HEK293 (cell line): ENCODE measurements around the gene PITPNM3.

Experiments
- CTCF ChIA-PET: fragments of 350-600 bp; formaldehyde crosslinking; extraction: SDS; loops from one replicate; lab custom pipeline; 2021; ENCODE audit warnings: antibody characterized with exemption; lab: Yijun Ruan, JAX
- POLR2A ChIA-PET: fragments of 300-600 bp; formaldehyde crosslinking; extraction: SDS; loops from one replicate; lab custom pipeline; 2020; ENCODE audit warnings: antibody characterized with exemption, inconsistent platforms; lab: Yijun Ruan, JAX
- H3K27ac ChIP-seq: fragments of 200-500 bp; sonication (Bioruptor generic); 2 replicates; pipeline ENCODE4 v1.5.1; 2014; ENCODE audit warnings: low read depth, low read length, control low read depth, inconsistent platforms; ENCODE audit errors: extremely low read depth
- H3K36me3 ChIP-seq, 2 experiments: fragments of 200-500 bp in 1 of 2; sonication (Bioruptor generic) in 1 of 2; 1 replicate in 1 of 2; 2 replicates in 1 of 2; pipeline ENCODE4 v1.5.1; 2014 to 2017; ENCODE audit warnings: inconsistent platforms in 2 of 2, low read length in 2 of 2; ENCODE audit not compliant: control insufficient read depth in 2 of 2, insufficient read depth in 1 of 2
- H3K4me1 ChIP-seq: fragments of 200-500 bp; sonication (Bioruptor generic); 2 replicates; pipeline ENCODE4 v1.5.1; 2014; ENCODE audit warnings: mild to moderate bottlenecking, low read length, inconsistent platforms; ENCODE audit not compliant: control insufficient read depth, insufficient read depth
- H3K4me3 ChIP-seq: 2 replicates; pipeline ENCODE4 v1.5.1; 2011; ENCODE audit warnings: low read depth, mild to moderate bottlenecking, control low read depth, low read length, moderate library complexity
- H3K9me3 ChIP-seq: fragments of 200-500 bp; sonication (Bioruptor generic); 2 replicates; pipeline ENCODE4 v1.5.1; 2014; ENCODE audit warnings: low read depth, low read length, inconsistent platforms; ENCODE audit not compliant: control insufficient read depth, insufficient read depth
- BCL11B ChIP-seq: fragments of 450-650 bp; formaldehyde crosslinking; IDR thresholded peaks from 2 replicates; pipeline ENCODE4 v1.5.1; 2016; ENCODE audit warnings: low read depth, missing biosample characterization, missing genetic modification characterization
- OVOL3 ChIP-seq: fragments of 450-650 bp; formaldehyde crosslinking; IDR thresholded peaks from 2 replicates; pipeline ENCODE4 v1.5.1; 2016; ENCODE audit warnings: missing biosample characterization, missing genetic modification characterization
- SP7 ChIP-seq: fragments of 450-650 bp; formaldehyde crosslinking; IDR thresholded peaks from 2 replicates; pipeline ENCODE4 v1.5.1; 2016; ENCODE audit warnings: missing biosample characterization, missing genetic modification characterization
- ZEB2 ChIP-seq: fragments of 450-650 bp; formaldehyde crosslinking; IDR thresholded peaks from 2 replicates; pipeline ENCODE4 v1.5.1; 2016; ENCODE audit warnings: missing biosample characterization, missing genetic modification characterization
- ZNF121 ChIP-seq: fragments of 450-650 bp; formaldehyde crosslinking; IDR thresholded peaks from 2 replicates; pipeline ENCODE4 v1.5.1; 2016; ENCODE audit warnings: missing biosample characterization, missing genetic modification characterization
- ZNF157 ChIP-seq: fragments of 450-650 bp; formaldehyde crosslinking; IDR thresholded peaks from 2 replicates; pipeline ENCODE4 v1.5.1; 2016; ENCODE audit warnings: missing biosample characterization, missing genetic modification characterization
- ZNF23 ChIP-seq: fragments of 450-650 bp; formaldehyde crosslinking; IDR thresholded peaks from 2 replicates; pipeline ENCODE4 v1.5.1; 2016; ENCODE audit warnings: missing biosample characterization, missing genetic modification characterization, borderline replicate concordance
- ZNF324 ChIP-seq: fragments of 450-650 bp; formaldehyde crosslinking; IDR thresholded peaks from 2 replicates; pipeline ENCODE4 v1.5.1; 2016; ENCODE audit warnings: missing biosample characterization, missing genetic modification characterization
- ZNF391 ChIP-seq: fragments of 450-650 bp; formaldehyde crosslinking; IDR thresholded peaks from 2 replicates; pipeline ENCODE4 v1.5.1; 2016; ENCODE audit warnings: low read depth, missing biosample characterization, missing genetic modification characterization, borderline replicate concordance
- ZNF473 ChIP-seq: fragments of 450-650 bp; formaldehyde crosslinking; IDR thresholded peaks from 2 replicates; pipeline ENCODE4 v1.5.1; 2017; ENCODE audit warnings: missing biosample characterization, missing genetic modification characterization
- ZNF510 ChIP-seq: fragments of 450-650 bp; formaldehyde crosslinking; IDR thresholded peaks from 2 replicates; pipeline ENCODE4 v1.5.1; 2018; ENCODE audit warnings: mild to moderate bottlenecking, missing genetic modification characterization, missing biosample characterization; ENCODE audit not compliant: insufficient replicate concordance
- ZNF530 ChIP-seq: fragments of 450-650 bp; formaldehyde crosslinking; IDR thresholded peaks from 2 replicates; pipeline ENCODE4 v1.5.1; 2016; ENCODE audit warnings: low read depth, missing biosample characterization, missing genetic modification characterization
- ZNF544 ChIP-seq: fragments of 450-650 bp; formaldehyde crosslinking; IDR thresholded peaks from 2 replicates; pipeline ENCODE4 v1.5.0; 2017; ENCODE audit warnings: missing biosample characterization, missing genetic modification characterization
- ZNF558 ChIP-seq: fragments of 450-650 bp; formaldehyde crosslinking; IDR thresholded peaks from 2 replicates; pipeline ENCODE4 v1.5.1; 2016; ENCODE audit warnings: missing biosample characterization, missing genetic modification characterization
- ZNF701 ChIP-seq: fragments of 450-650 bp; formaldehyde crosslinking; IDR thresholded peaks from 2 replicates; pipeline ENCODE4 v1.5.1; 2016; ENCODE audit warnings: missing biosample characterization, missing genetic modification characterization
- ZNF791 ChIP-seq: fragments of 450-650 bp; formaldehyde crosslinking; IDR thresholded peaks from 2 replicates; pipeline ENCODE4 v1.5.1; 2016; ENCODE audit warnings: missing biosample characterization, missing genetic modification characterization
- TF ChIP-seq, protein P1 (sequence below): fragments of 450-650 bp; formaldehyde crosslinking; IDR thresholded peaks from 2 replicates; pipeline ENCODE4 v1.5.1; 2016; ENCODE audit warnings: missing biosample characterization, missing genetic modification characterization
- TF ChIP-seq, protein P2 (sequence below): fragments of 450-650 bp; formaldehyde crosslinking; IDR thresholded peaks from 2 replicates; pipeline ENCODE4 v1.5.1; 2017; ENCODE audit warnings: missing biosample characterization, missing genetic modification characterization
- TF ChIP-seq, protein P3 (sequence below): fragments of 450-650 bp; formaldehyde crosslinking; IDR thresholded peaks from 2 replicates; pipeline ENCODE4 v1.5.1; 2016; ENCODE audit warnings: missing biosample characterization, missing genetic modification characterization

PITPNM3 gene

DNA sequence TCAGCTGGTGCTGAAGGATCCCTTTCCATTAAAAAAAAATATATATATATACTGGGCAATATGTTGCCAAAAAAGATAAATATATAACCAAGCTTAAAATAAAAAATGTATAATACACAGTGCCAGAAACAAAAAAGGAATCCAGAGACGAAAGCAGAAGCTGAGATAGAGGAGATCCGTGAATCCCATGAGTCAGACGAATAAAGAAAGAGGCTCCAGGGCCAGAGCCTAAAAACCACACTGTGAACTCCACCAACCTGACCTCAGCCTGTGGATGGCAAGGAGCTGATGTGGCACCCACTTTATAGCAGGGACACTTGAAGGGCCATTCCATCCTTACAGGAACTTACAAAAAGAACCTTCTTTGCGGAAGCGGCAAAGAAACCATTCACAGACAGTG, 34.8 kb downstream of the PITPNM3 start:
- TF ChIP-seq ZNF157 (tag by site-specific recombination) (no peak), ZNF473 (no peak), ZNF701 (tag by site-specific recombination) (no peak), ZNF23 (tag by site-specific recombination) (no peak), SP7 (tag by site-specific recombination) (no peak)
- no peak overlapping the region for H3K4me3 ChIP-seq
- ChIA-PET CTCF (no interaction called here), POLR2A (no interaction called here)
- H3K9me3 ChIP-seq = no peaks in the 10 kb centered on the region
- H3K27ac ChIP-seq = no peak overlapping the region
- no peaks in the 10 kb centered on the region for H3K4me1 ChIP-seq
- no peaks in the 10 kb centered on the region for H3K36me3 ChIP-seq

DNA sequence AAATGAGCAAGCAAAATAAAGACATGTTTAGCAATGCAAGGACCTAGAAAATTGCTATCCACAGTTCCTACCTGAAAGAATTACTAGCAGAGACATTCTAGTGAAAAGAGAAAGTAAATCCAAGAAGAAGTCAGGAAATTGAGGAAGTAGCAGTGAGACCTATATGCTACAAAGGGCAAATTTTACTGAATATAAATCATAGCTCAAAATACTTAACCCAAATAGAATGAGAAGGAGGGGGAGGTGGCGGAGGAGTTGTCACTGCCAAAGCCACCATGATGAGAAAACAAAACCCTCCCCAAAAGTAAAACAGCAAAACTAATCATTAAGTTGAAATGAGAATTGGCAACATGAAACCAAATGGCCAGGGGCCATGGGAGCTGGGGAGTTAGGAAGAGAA, 39.3 kb downstream of the PITPNM3 start:
- H3K4me1 ChIP-seq = no peaks in the 10 kb centered on the region
- CTCF ChIA-PET = no interaction called here
- TF ChIP-seq, protein P1, sequence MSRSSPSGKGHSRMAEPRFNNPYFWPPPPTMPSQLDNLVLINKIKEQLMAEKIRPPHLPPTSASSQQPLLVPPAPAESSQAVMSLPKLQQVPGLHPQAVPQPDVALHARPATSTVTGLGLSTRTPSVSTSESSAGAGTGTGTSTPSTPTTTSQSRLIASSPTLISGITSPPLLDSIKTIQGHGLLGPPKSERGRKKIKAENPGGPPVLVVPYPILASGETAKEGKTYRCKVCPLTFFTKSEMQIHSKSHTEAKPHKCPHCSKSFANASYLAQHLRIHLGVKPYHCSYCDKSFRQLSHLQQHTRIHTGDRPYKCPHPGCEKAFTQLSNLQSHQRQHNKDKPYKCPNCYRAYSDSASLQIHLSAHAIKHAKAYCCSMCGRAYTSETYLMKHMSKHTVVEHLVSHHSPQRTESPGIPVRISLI (tag by site-specific recombination) = no peak
- TF ChIP-seq, protein P2, sequence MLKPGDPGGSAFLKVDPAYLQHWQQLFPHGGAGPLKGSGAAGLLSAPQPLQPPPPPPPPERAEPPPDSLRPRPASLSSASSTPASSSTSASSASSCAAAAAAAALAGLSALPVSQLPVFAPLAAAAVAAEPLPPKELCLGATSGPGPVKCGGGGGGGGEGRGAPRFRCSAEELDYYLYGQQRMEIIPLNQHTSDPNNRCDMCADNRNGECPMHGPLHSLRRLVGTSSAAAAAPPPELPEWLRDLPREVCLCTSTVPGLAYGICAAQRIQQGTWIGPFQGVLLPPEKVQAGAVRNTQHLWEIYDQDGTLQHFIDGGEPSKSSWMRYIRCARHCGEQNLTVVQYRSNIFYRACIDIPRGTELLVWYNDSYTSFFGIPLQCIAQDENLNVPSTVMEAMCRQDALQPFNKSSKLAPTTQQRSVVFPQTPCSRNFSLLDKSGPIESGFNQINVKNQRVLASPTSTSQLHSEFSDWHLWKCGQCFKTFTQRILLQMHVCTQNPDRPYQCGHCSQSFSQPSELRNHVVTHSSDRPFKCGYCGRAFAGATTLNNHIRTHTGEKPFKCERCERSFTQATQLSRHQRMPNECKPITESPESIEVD = no peak
- POLR2A ChIA-PET = no interaction called here
- no peak overlapping the region for H3K27ac ChIP-seq
- H3K4me3 ChIP-seq = no peak overlapping the region
- no peaks in the 10 kb centered on the region for H3K9me3 ChIP-seq
- no peaks in the 10 kb centered on the region for H3K36me3 ChIP-seq

DNA sequence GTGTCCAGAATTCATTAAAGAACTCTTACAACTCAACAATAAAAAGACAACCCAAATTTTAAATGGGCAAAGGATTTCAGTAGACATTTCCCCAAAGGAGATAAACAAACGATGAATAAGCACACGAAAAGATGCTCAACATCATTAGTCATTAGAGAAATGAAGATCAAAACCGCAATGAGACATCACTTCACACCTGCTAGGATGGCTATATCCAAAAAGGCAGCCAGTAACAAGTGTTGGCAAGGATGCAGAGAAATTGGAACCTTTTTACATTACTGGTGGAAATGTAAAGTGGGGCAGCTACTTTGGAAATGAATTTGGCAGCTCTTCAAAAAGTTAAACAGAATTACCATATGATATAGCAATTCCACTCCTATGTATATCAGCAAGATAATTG, 42.0 kb downstream of the PITPNM3 start:
- no peaks in the 10 kb centered on the region for H3K9me3 ChIP-seq
- no peaks in the 10 kb centered on the region for H3K36me3 ChIP-seq
- TF ChIP-seq BCL11B (tag by site-specific recombination) (no peak), ZNF530 (tag by site-specific recombination) (no peak), ZNF23 (tag by site-specific recombination) (no peak), OVOL3 (no peak), ZNF121 (tag by site-specific recombination) (no peak), ZEB2 (tag by site-specific recombination) (no peak), ZNF510 (tag by site-specific recombination) (no peak), ZNF791 (tag by site-specific recombination) (no peak), ZNF324 (tag by site-specific recombination) (no peak), ZNF544 (tag by site-specific recombination) (no peak), ZNF558 (tag by site-specific recombination) (no peak), ZNF391 (no peak)
- TF ChIP-seq, protein P3, sequence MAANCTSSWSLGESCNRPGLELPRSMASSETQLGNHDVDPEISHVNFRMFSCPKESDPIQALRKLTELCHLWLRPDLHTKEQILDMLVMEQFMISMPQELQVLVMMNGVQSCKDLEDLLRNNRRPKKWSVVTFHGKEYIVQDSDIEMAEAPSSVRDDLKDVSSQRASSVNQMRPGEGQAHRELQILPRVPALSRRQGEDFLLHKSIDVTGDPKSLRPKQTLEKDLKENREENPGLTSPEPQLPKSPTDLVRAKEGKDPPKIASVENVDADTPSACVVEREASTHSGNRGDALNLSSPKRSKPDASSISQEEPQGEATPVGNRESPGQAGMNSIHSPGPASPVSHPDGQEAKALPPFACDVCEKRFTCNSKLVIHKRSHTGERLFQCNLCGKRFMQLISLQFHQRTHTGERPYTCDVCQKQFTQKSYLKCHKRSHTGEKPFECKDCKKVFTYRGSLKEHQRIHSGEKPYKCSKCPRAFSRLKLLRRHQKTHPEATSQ (tag by site-specific recombination) = no peak
- TF ChIP-seq, all 188 proteins: peak for 0
- CTCF ChIA-PET = no interaction called here
- no peak overlapping the region for H3K27ac ChIP-seq
- no peak overlapping the region for H3K4me3 ChIP-seq
- H3K4me1 ChIP-seq = no peaks in the 10 kb centered on the region
- POLR2A ChIA-PET = no interaction called here
